IMR-90 (cell line): ENCODE data around the gene FYCO1. TPM values are rescaled to one million over a fixed set of nuclear protein-coding genes. Genes with fewer than 3 reads are reported as not detected.

Experiments used
- ATAC-seq: fragments of 200-7000 bp; cut with Tn5 transposase; 2 replicates; pipeline ENCODE4 v1.9.1; 2020; ENCODE audit warnings: low read depth, mild to moderate bottlenecking, moderate library complexity
- BruUV-seq: library from RNA; stranded (reverse); fragments of 400-500 nt; replicated peaks from 2 replicates; lab custom pipeline; 2021; lab: Mats Ljungman, UMichigan
- CTCF ChIA-PET: fragments of 300-600 bp; formaldehyde crosslinking; extraction: SDS; loops from one replicate; lab custom pipeline; 2021; ENCODE audit warnings: antibody characterized with exemption; lab: Yijun Ruan, JAX
- POLR2A ChIA-PET: fragments of 300-600 bp; sonication (Branson Sonifier 250); formaldehyde crosslinking; loops from one replicate; lab custom pipeline; 2022; ENCODE audit warnings: antibody characterized with exemption; ENCODE audit not compliant: unreplicated experiment; lab: Charles Lee
- DNase-seq: peaks from one replicate; pipeline ENCODE4 v3.0.0; 2013
- H2AFZ ChIP-seq: replicated peaks from 2 replicates; pipeline ENCODE3; 2013; ENCODE audit warnings: low read length, mild to moderate bottlenecking; ENCODE audit not compliant: poor library complexity
- H2AK5ac ChIP-seq: 2 replicates; pipeline ENCODE4 v1.6.1; 2013; ENCODE audit warnings: low read depth, low read length, inconsistent platforms
- H2AK9ac ChIP-seq: replicated peaks from 2 replicates; pipeline ENCODE3; 2013; ENCODE audit warnings: mild to moderate bottlenecking, low read depth, low read length, moderate library complexity; ENCODE audit not compliant: poor library complexity
- H2BK120ac ChIP-seq: 2 replicates; pipeline ENCODE4 v1.6.1; 2013; ENCODE audit warnings: low read depth, low read length, inconsistent platforms
- H2BK15ac ChIP-seq: 3 replicates; pipeline ENCODE4 v1.6.1; 2013; ENCODE audit warnings: low read depth, low read length, inconsistent platforms
- H2BK20ac ChIP-seq: 2 replicates; pipeline ENCODE4 v1.6.1; 2013; ENCODE audit warnings: low read depth, mild to moderate bottlenecking, inconsistent platforms, low read length, moderate library complexity
- H2BK5ac ChIP-seq: 2 replicates; pipeline ENCODE4 v1.6.1; 2013; ENCODE audit warnings: mild to moderate bottlenecking, low read depth, low read length, inconsistent platforms; ENCODE audit not compliant: poor library complexity, severe bottlenecking
- H3K14ac ChIP-seq: replicated peaks from 2 replicates; pipeline ENCODE4 v1.6.1; 2013; ENCODE audit warnings: low read depth, low read length, inconsistent platforms
- H3K18ac ChIP-seq: 2 replicates; pipeline ENCODE4 v1.6.1; 2013; ENCODE audit warnings: low read depth, low read length, control low read depth
- H3K23ac ChIP-seq: 2 replicates; pipeline ENCODE4 v1.6.1; 2013; ENCODE audit warnings: low read depth, low read length, inconsistent platforms
- H3K27ac ChIP-seq: 2 replicates; pipeline ENCODE4 v1.5.1; 2013; ENCODE audit warnings: mild to moderate bottlenecking, control low read depth, low read length; ENCODE audit not compliant: insufficient read depth
- H3K27me3 ChIP-seq: 2 replicates; pipeline ENCODE4 v1.6.1; 2013; ENCODE audit warnings: low read length; ENCODE audit not compliant: control insufficient read depth, insufficient read depth
- H3K36me3 ChIP-seq: 2 replicates; pipeline ENCODE4 v1.6.1; 2013; ENCODE audit warnings: low read length, mixed read lengths; ENCODE audit not compliant: control insufficient read depth, insufficient read depth
- H3K4ac ChIP-seq: 2 replicates; pipeline ENCODE4 v1.6.1; 2013; ENCODE audit warnings: low read depth, low read length, inconsistent platforms
- H3K4me1 ChIP-seq: 2 replicates; pipeline ENCODE4 v1.6.1; 2013; ENCODE audit warnings: low read length, mixed read lengths; ENCODE audit not compliant: control insufficient read depth, insufficient read depth
- H3K4me2 ChIP-seq: 2 replicates; pipeline ENCODE4 v1.6.1; 2013; ENCODE audit warnings: low read depth, mild to moderate bottlenecking, control low read depth, low read length, moderate library complexity
- H3K4me3 ChIP-seq: 2 replicates; pipeline ENCODE4 v1.5.1; 2013; ENCODE audit warnings: low read depth, mild to moderate bottlenecking, control low read depth, low read length, moderate library complexity; ENCODE audit not compliant: insufficient read depth
- H3K56ac ChIP-seq: 2 replicates; pipeline ENCODE4 v1.6.1; 2013; ENCODE audit warnings: low read length, inconsistent platforms; ENCODE audit not compliant: insufficient read depth; ENCODE audit errors: extremely low read depth
- H3K79me1 ChIP-seq, 2 experiments: 2 replicates each; pipeline ENCODE4 v1.6.1; 2013; ENCODE audit warnings: low read length in 2 of 2, inconsistent platforms in 1 of 2, low read depth in 1 of 2
- H3K9ac ChIP-seq: 2 replicates; pipeline ENCODE4 v1.6.1; 2013; ENCODE audit warnings: low read depth, low read length, control low read depth
- H3K9me1 ChIP-seq: 2 replicates; pipeline ENCODE4 v1.6.1; 2013; ENCODE audit warnings: low read length, inconsistent platforms; ENCODE audit not compliant: insufficient read depth
- H3K9me3 ChIP-seq: 2 replicates; pipeline ENCODE4 v1.6.1; 2013; ENCODE audit warnings: low read length; ENCODE audit not compliant: control insufficient read depth, insufficient read depth
- H4K20me1 ChIP-seq: 2 replicates; pipeline ENCODE4 v1.6.1; 2013; ENCODE audit warnings: low read length, inconsistent platforms; ENCODE audit not compliant: insufficient read depth
- H4K5ac ChIP-seq: 2 replicates; pipeline ENCODE4 v1.6.1; 2013; ENCODE audit warnings: mild to moderate bottlenecking, low read depth, low read length, control low read depth
- H4K8ac ChIP-seq, 2 experiments: 2 replicates each; pipeline ENCODE4 v1.6.1; 2013; ENCODE audit warnings: low read depth in 2 of 2, low read length in 2 of 2, control low read depth in 1 of 2, inconsistent platforms in 1 of 2
- H4K91ac ChIP-seq: 2 replicates; pipeline ENCODE4 v1.6.1; 2013; ENCODE audit warnings: low read depth, low read length, inconsistent platforms; ENCODE audit not compliant: insufficient read depth
- CEBPB ChIP-seq: IDR thresholded peaks from 2 replicates; pipeline ENCODE4 v1.6.1; 2012; ENCODE audit warnings: low read depth, low read length, improper control_type of control experiment
- CHD1 ChIP-seq: IDR thresholded peaks from 2 replicates; pipeline ENCODE4 v1.6.1; 2012; ENCODE audit warnings: low read depth, low read length, improper control_type of control experiment
- FOS ChIP-seq: fragments of 150-350 bp; IDR thresholded peaks from 2 replicates; pipeline ENCODE4 v1.6.1; 2016; ENCODE audit warnings: low read depth, low read length
- MAFK ChIP-seq: IDR thresholded peaks from 2 replicates; pipeline ENCODE4 v1.6.1; 2012; ENCODE audit warnings: low read depth, low read length, improper control_type of control experiment
- MAZ ChIP-seq: IDR thresholded peaks from 2 replicates; pipeline ENCODE4 v1.6.1; 2012; ENCODE audit warnings: low read depth, mild to moderate bottlenecking, low read length, improper control_type of control experiment, moderate library complexity, borderline replicate concordance
- MXI1 ChIP-seq: IDR thresholded peaks from 2 replicates; pipeline ENCODE4 v1.6.1; 2012; ENCODE audit warnings: low read depth, mild to moderate bottlenecking, low read length, moderate library complexity, borderline replicate concordance
- POLR2A ChIP-seq: IDR thresholded peaks from 2 replicates; pipeline ENCODE4 v1.6.1; 2012; ENCODE audit warnings: mild to moderate bottlenecking, low read depth, low read length
- RAD21 ChIP-seq: IDR thresholded peaks from 2 replicates; pipeline ENCODE4 v1.6.1; 2012; ENCODE audit warnings: low read length, improper control_type of control experiment
- RFX5 ChIP-seq: IDR thresholded peaks from 2 replicates; pipeline ENCODE4 v1.8.0; 2012; ENCODE audit warnings: low read depth, mild to moderate bottlenecking, low read length, moderate library complexity
- SMC3 ChIP-seq: fragments of 150-350 bp; IDR thresholded peaks from 2 replicates; pipeline ENCODE4 v1.6.1; 2016; ENCODE audit warnings: low read depth, mild to moderate bottlenecking, antibody characterized with exemption, low read length, moderate library complexity
- WGBS, 2 experiments: methylation state at CpG; one replicate each; pipeline versions ENCODE4 v1.1.5 to v1.1.7; 2013; ENCODE audit warnings: missing lambda C conversion rate in 2 of 2; ENCODE audit not compliant: insufficient read length in 1 of 2; ENCODE audit errors: extremely low coverage in 2 of 2; 5-methylcytosine and 5-hydroxymethylcytosine counted together
- dilution Hi-C: fragments of 300-500 bp; cut with HindIII; formaldehyde crosslinking; loops from one replicate; pipeline ENCODE4 v1.14.3; 2018; ENCODE audit warnings: low sequenced_read_pairs; ENCODE audit not compliant: unreplicated experiment
- in situ Hi-C: fragments of 300-500 bp; cut with MboI; formaldehyde crosslinking; loops from 3 replicates; pipeline ENCODE4 v1.14.3; 2019; ENCODE audit warnings: low sequenced_read_pairs, inconsistent platforms, mixed read lengths
- intact Hi-C: fragments of 100-400 bp; cut with micrococcal nuclease; formaldehyde crosslinking; loops from 2 replicates; pipeline ENCODE4 v1.10.0; 2022
- polyA plus RNA-seq, 3 experiments: library from polyadenylated mRNA; depleted of rRNA; stranded (reverse); fragments of >200 nt; gene quantifications; 2 replicates each; pipeline ENCODE4 v1.2.3, GENCODE V29; 2012; ENCODE audit warnings: low replicate concordance in 1 of 3
- total RNA-seq: library from RNA; depleted of rRNA; stranded (reverse); fragments of >200 nt; gene quantifications from 2 replicates; pipeline ENCODE4 v1.2.3, GENCODE V29; 2012
- TF ChIP-seq, protein P1 (sequence below): conservative IDR thresholded peaks from 2 replicates; pipeline ENCODE4 v1.5.1; 2012; ENCODE audit warnings: mild to moderate bottlenecking, low read depth, low read length, improper control_type of control experiment
- TF ChIP-seq, protein P2 (sequence below): fragments of 150-350 bp; IDR thresholded peaks from 2 replicates; pipeline ENCODE4 v1.6.1; 2017; ENCODE audit warnings: mild to moderate bottlenecking, antibody characterized with exemption, low read length, low read depth

FYCO1 gene
- total and polyA plus RNA-seq, 2 of the 4 experiments (the other 2 are of a cell fraction), result 13.7 to 20.1 TPM

- WGBS, 2 experiments, result no CpG with 5 or more reads among the region's 1 CpG
- Histone ChIP-seq H4K5ac (no peak overlapping the region), H2BK15ac (no peak overlapping the region), H2AK5ac (no peak overlapping the region), H3K4me3 (no peak overlapping the region), H4K20me1 (no peaks in the 10 kb centered on the region), H3K9me3 (no peaks in the 10 kb centered on the region), H3K79me1 (no peaks in the 10 kb centered on the region), H3K9me1 (peaks cover 8% of the 10 kb centered on the region; the same call in 1 of the 2 replicates), H3K18ac (no peak overlapping the region), H4K91ac (no peak overlapping the region), H4K8ac (no peak overlapping the region), H3K4me2 (no peak overlapping the region), H3K27me3 (peaks cover 10% of the 10 kb centered on the region), H2BK120ac (no peak overlapping the region), H3K56ac (no peak overlapping the region), H2BK20ac (no peak overlapping the region), H2AK9ac (no peak overlapping the region), H3K4ac (no peak overlapping the region), H3K9ac (no peak overlapping the region), H3K4me1 (peaks cover 7% of the 10 kb centered on the region), H2AFZ (no peak overlapping the region), H3K14ac (no peak overlapping the region), H3K27ac (no peak overlapping the region), H3K36me3 (no peaks in the 10 kb centered on the region), H2BK5ac (no peak overlapping the region), H3K23ac (no peak overlapping the region)
- intact Hi-C loops, result loop anchor here (5.0 kb wide), 1 partner anchor 45 kb away; no protein-coding TSS in a partner anchor
- in situ Hi-C loops, result no loop called here
- CTCF ChIA-PET, result no interaction called here
- no TSS peak for BruUV-seq
- no peak for ATAC-seq
- no peak for DNase-seq
- POLR2A ChIA-PET, result no interaction called here
- TF ChIP-seq FOS (no peak), CEBPB (no peak), MXI1 (no peak), CHD1 (no peak), RFX5 (no peak), MAZ (no peak), RAD21 (no peak), SMC3 (no peak), POLR2A (no peak), MAFK (no peak)
- TF ChIP-seq, protein P1, sequence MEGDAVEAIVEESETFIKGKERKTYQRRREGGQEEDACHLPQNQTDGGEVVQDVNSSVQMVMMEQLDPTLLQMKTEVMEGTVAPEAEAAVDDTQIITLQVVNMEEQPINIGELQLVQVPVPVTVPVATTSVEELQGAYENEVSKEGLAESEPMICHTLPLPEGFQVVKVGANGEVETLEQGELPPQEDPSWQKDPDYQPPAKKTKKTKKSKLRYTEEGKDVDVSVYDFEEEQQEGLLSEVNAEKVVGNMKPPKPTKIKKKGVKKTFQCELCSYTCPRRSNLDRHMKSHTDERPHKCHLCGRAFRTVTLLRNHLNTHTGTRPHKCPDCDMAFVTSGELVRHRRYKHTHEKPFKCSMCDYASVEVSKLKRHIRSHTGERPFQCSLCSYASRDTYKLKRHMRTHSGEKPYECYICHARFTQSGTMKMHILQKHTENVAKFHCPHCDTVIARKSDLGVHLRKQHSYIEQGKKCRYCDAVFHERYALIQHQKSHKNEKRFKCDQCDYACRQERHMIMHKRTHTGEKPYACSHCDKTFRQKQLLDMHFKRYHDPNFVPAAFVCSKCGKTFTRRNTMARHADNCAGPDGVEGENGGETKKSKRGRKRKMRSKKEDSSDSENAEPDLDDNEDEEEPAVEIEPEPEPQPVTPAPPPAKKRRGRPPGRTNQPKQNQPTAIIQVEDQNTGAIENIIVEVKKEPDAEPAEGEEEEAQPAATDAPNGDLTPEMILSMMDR, result no peak
- TF ChIP-seq, protein P2, sequence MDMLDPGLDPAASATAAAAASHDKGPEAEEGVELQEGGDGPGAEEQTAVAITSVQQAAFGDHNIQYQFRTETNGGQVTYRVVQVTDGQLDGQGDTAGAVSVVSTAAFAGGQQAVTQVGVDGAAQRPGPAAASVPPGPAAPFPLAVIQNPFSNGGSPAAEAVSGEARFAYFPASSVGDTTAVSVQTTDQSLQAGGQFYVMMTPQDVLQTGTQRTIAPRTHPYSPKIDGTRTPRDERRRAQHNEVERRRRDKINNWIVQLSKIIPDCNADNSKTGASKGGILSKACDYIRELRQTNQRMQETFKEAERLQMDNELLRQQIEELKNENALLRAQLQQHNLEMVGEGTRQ, result no peak
- dilution Hi-C loops, result no loop called here
Observed at GRCh38 chr3:45892161-45892560, 103.5 kb downstream of the FYCO1 start.
